Germinal center (tissue), 1 donor: ENCODE data around the gene ALG5.

Experiments
- DNase-seq: peaks from one replicate; pipeline ENCODE4 v3.0.0; 2012; ENCODE audit warnings: mixed read lengths, low spot score

ALG5 gene

GRCh38 chr13:36999054-36999714 is at the start of gene ALG5:
TSS of gene ALG5 (minus strand) at chr13:36999340. CDS start at chr13:36999300, 40 bp downstream.
- DNase-seq: peak; percentile 89

GRCh38 chr13:37047846-37048245 is 48.7 kb upstream of the ALG5 start:
- no peak for DNase-seq

DNA sequence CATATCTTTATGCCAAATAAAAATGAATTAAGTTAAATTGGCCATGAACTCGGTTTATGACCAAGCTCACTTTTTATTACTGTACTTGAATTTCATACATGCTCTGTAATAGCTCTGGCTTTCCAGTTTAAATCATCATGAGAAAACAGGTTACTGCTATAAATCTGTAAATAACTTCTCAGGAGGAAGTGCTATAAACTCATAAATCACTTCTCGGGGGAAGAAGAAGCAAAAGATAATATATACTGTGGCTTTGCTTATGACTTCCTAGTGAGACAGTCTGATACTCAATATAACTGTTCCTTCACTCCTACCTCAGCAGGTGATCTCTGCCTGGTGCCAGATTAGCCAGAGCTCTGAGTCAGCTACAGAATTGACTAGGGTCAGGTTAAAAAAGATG is 47.9 kb upstream of the ALG5 start:
- DNase-seq: no peak

DNA sequence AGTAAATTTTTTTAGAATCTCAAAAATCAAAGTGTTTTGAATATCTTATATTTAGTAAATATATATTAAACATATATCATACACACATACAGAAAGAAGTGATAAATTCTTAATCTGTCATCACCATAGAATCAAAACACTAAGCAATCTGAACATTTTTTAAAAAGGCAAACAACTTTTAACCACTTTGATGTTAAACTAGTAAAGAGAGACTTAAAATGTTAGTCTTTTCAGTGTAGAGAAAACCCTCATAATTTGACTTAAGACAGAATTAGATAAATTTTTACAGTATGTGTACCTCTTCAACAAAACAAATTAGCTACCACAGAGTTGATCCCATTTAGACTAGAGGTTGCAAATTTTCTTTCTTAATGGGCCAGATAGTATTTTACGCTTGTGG is 46.9 kb upstream of the ALG5 start:
- no peak for DNase-seq

GRCh38 chr13:37040789-37041188 is 41.6 kb upstream of the ALG5 start:
- DNase-seq: no peak

DNA sequence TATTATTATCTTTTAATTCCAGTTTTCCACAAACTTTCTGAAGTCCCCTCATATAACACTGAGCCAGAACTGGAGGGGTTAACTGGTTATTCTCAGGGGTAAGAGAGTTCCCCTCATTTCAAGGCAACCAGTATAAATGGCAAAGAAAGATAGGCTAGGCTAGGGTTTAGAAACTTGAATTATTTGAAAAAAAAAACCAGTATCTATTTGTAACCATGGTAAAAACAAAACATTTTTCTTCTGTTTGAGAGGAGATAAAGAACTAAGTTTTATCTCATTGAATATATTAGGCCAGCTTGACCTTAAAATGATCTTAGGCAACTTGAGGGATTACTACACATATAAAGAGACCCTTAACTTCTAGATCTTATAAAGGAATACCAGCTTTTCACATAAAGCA is 40.8 kb upstream of the ALG5 start:
- no peak for DNase-seq

- no peak for DNase-seq
Measured at GRCh38 chr13:37037241-37037640, 38.1 kb upstream of the ALG5 start.

- DNase-seq: no peak
Measured at GRCh38 chr13:37029617-37030016, 30.5 kb upstream of the ALG5 start.

- no peak for DNase-seq
Measured at GRCh38 chr13:37027639-37028038, 28.5 kb upstream of the ALG5 start.

- DNase-seq: no peak
Measured at GRCh38 chr13:37026771-37027170, 27.6 kb upstream of the ALG5 start.

- DNase-seq: no peak
Measured at GRCh38 chr13:37023871-37024270, 24.7 kb upstream of the ALG5 start.

- DNase-seq: no peak
Measured at GRCh38 chr13:37014609-37015008, 15.5 kb upstream of the ALG5 start.

GRCh38 chr13:37011788-37012187 is 12.6 kb upstream of the ALG5 start:
- no peak for DNase-seq

DNA sequence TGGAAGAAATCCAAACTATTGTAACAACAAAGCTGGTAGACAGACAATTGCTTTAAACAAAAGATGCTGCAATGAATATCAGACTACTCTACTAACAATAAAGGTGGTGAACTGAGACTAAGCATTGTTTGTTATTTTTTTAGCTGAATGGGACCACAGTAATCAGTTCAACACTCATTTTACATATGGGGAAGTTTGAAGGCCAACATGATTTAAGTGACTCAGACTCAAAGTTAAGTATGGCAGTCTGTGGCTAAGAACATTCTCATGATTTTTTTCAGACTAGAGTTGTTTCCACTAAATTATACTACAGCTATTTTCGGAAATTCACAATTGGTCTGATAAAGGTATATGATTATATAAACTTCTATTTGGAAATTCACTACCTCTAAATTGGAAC is 11.9 kb upstream of the ALG5 start:
- no peak for DNase-seq

DNA sequence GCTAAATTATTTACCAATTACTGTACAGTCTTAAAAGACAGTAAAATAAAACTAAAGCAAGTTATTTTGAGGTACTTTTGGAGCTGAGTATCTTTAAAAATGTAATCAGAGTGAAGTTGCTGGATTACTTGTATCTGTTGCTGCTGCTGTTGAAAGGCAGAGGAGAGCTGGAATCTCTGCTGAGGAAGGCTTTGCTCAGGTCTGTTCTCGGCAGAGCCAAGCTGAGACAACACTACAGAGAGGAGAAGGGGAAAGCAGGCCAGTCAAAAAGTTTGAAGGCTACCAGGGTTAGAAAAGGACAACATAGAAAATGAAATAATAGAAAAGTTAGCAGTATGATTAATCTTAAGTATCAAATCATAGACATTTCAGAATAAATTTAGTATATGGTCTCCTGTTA is 11.3 kb upstream of the ALG5 start:
- DNase-seq: no peak

DNA sequence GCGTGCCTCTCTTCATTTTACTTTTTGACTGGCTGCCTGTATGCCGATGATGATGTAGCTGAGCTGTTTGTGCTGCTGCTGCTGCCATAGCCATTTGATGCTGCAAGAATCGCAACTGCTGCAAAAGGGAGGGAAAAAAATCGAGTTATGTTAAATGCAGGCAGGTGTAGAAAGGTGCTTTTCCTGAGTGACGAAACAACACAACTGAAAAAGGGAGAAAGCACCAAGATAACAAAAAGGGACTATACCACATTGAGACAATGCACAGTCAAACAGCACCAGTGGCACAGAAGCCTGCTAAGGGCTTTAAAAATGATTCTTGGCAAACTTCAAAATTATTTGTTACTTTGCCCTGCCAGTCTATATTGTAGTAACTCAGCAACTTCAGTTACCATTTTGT is 10.6 kb upstream of the ALG5 start:
- no peak for DNase-seq

DNA sequence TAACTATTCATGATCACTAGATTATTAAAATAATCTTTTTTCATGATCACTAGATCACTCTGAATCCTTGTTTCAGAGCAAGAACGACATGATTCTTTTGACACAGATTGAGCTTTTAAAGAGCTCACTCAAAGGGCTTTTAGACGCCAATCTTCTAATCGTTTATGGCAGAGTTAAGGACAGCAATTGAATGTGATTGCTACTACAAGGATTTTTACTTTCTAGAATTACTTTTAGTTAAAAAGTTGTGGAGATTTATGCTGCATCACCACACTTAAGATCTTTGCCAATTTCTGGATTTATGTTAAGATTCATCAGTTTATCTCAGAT is 2.7 kb upstream of the ALG5 start:
- no peak for DNase-seq

GRCh38 chr13:36998624-36999041 is 507 bp downstream of the ALG5 start:
- peak; percentile 13 for DNase-seq

DNA sequence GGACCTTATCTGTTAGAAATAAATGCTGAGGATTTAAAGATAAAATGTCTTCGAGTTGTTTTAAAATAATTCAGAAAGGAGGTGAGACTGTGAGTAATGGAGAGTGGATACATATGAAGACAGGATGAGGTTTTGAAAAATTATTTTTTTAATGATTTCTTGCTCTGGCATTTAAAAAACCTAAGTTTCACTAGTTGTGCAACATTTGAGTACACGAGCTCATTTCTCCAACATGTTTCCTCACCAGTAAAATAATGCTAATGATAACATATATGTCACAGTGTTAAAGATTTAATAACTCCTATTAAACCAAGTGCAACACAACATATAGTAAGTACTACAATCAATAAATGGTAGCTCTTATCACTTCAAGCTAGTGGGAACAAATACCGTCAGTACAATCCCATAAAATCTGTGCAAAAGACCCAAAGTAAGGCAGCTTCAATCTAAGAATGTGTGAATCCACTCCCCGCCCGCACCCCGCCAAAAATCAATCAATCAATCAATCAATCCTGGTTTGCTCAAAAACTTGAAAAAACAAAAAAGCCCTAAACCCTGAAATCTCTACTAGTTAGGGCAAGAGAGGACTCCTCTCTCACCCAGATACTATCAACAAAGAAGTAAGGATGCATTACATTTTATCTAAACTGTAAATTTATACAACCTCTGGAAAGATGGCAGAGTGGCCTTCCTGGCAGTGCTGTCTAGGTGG is 1.3 kb downstream of the ALG5 start:
- DNase-seq: no peak

GRCh38 chr13:36992362-36992761 is 6.8 kb downstream of the ALG5 start:
- DNase-seq: no peak

GRCh38 chr13:36986462-36987240 is 12.5 kb downstream of the ALG5 start:
- no peak for DNase-seq

DNA sequence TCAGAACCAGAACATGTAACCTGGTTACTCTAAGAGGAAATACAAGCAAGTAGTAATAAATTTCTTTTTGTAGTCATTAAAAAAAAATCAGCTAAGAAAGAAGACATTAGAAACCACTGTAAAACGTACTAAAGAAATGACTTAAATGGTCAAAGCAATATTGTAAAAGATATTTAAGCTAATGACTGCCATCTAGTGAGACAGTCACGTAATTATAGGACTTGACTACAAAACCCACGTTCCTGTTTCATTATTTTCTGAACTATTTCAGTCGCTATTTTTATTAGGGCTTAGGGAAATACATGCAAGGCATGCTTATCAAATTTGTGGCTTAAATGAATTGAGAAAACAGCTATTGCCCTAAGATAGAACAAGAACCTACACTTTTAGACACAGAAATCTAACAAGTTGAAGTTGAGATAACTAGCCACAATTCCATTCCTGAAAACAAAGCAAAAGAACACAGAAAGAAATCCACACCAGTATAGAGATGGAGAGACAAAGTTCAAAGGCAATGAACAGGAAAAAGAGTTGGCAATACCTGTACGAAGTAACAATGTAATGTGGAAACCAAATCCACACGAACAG is 17.9 kb downstream of the ALG5 start:
- DNase-seq: peak; percentile 44
